ENCODE data around the gene CRYGN.

CRYGN gene

GRCh38 chr7:151381348-151382078 lies 58.4 kb downstream of the CRYGN start:
- in situ Hi-C loops (cut with MboI; ENCODE audit: low sequenced_read_pairs) = no loop called here

- in situ Hi-C loops (cut with MboI; ENCODE audit: low sequenced_read_pairs) = no loop called here
Measured at GRCh38 chr7:151381098-151381347, 58.9 kb downstream of the CRYGN start.

DNA sequence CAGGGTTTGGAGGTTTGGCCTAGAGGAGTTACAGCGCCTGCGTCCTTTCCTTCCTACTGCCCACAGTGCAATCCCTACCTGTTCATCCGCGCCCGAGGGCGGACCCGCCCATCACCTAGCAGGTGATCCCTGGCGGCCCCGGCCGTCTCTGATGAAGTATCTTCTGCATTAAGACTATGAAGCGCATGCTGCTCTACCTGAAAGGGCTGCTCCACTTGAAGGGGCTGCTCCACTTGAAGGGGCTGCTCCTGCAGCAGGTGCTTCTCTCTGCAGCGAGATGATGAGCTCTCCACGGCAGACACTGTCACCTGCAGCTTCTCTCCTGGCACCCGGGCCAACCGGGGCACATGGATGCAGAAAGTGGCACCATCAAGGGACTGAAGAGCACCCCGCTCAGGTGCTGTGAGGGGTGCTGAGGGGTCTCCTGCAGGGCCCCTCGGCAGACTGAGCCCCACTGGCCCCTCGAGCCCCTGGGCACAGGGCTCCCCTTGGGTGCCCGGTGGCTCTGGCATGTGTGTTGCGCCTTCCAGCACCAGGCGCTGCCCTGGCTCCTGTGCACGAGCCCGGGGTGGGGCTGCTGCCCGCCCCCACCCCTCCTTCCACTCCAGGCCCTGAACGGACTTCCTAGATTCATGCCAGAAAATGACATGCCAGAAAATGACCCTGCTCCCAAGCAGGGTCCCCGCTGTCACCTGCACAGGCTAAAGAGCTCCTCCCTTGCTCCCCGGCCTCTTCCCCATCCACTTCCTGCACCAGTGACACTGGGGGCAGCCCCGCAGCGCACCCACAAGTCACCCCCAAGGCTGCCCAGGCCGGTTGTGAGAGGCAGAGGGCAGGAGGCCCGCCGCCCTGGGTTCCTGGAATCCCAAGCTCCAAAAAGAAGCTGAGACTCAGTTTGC lies 59.5 kb downstream of the CRYGN start:
- in situ Hi-C loops (cut with MboI; ENCODE audit: low sequenced_read_pairs) = no loop called here

- in situ Hi-C loops (cut with MboI; ENCODE audit: low sequenced_read_pairs) = loop anchor here (10.0 kb wide), 1 partner anchor 65 kb away; the partner anchor contains the start of gene CRYGN
Measured at GRCh38 chr7:151379534-151380198, 60.3 kb downstream of the CRYGN start.

DNA sequence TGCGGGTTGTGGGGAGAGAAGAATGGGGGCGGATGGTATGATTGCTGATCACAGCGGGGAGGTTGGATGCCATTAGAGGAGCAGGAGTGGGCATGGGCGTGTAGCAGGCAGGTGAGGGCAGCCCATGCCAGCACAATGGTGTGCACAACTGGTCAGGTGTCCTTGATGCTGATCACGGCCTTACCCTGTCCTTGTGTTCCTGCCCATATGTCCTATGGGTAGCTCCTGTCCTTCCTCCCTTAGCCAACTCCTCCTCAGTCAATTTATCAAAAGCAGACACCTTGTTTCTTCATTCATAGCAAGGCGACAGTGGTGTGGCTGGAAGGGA lies 60.8 kb downstream of the CRYGN start:
- in situ Hi-C loops (cut with MboI; ENCODE audit: low sequenced_read_pairs) = loop anchor here (10.0 kb wide), 1 partner anchor 66 kb away; the partner anchor contains the start of gene CRYGN
